ENCODE measurements around the gene TAPBPL.
"Not testable (repeated sequence)": the region's sequence is repeated elsewhere in the genome, so short reads cannot be mapped to it uniquely, and the experiment has no call there.

Gene TAPBPL

GRCh38 chr12:6451348-6452244 lies at the start of gene TAPBPL:
Gene TAPBPL (plus strand): TSS chr12:6452042. CDS start chr12:6452249, 207 bp downstream.
- peak; percentile 67 for DNase-seq

- no peak for DNase-seq
Measured at GRCh38 chr12:6404390-6404789, 47.5 kb upstream of the TAPBPL start.

- DNase-seq: no peak
Measured at GRCh38 chr12:6405963-6406362, 45.9 kb upstream of the TAPBPL start.

GRCh38 chr12:6407236-6407954 lies 44.4 kb upstream of the TAPBPL start:
- DNase-seq: no peak

- peak; percentile 98 for DNase-seq
Measured at GRCh38 chr12:6416596-6416995, 35.2 kb upstream of the TAPBPL start.

GRCh38 chr12:6418796-6419195 lies 33.0 kb upstream of the TAPBPL start:
- DNase-seq: no peak

- DNase-seq: no peak
Measured at GRCh38 chr12:6420364-6420763, 31.5 kb upstream of the TAPBPL start.

- peak; percentile 88 for DNase-seq
Measured at GRCh38 chr12:6423267-6424007, 28.4 kb upstream of the TAPBPL start.

GRCh38 chr12:6424008-6424347 lies 27.9 kb upstream of the TAPBPL start:
- DNase-seq: no peak

GRCh38 chr12:6424866-6425265 lies 27.0 kb upstream of the TAPBPL start:
- peak; percentile 31 for DNase-seq

GRCh38 chr12:6425590-6426531 lies 26.0 kb upstream of the TAPBPL start:
- no peak for DNase-seq

GRCh38 chr12:6426882-6427671 lies 24.8 kb upstream of the TAPBPL start:
- DNase-seq: no peak

GRCh38 chr12:6427796-6428195 lies 24.0 kb upstream of the TAPBPL start:
- DNase-seq: not testable (repeated sequence)

- DNase-seq: no peak
Measured at GRCh38 chr12:6428326-6428725, 23.5 kb upstream of the TAPBPL start.

GRCh38 chr12:6430124-6430989 lies 21.5 kb upstream of the TAPBPL start:
- DNase-seq: peak; percentile 86

- no peak for DNase-seq
Measured at GRCh38 chr12:6432991-6433390, 18.9 kb upstream of the TAPBPL start.

GRCh38 chr12:6434205-6435140 lies 17.4 kb upstream of the TAPBPL start:
- DNase-seq: no peak

GRCh38 chr12:6435961-6436715 lies 15.7 kb upstream of the TAPBPL start:
- DNase-seq: no peak

Data from MV-4-11 (cell line).